HEK293 (cell line): ENCODE measurements around the gene GRM2.
A peak's percentile ranks its signal among the peaks of the same experiment; 100 is the strongest.
"Not testable (repeated sequence)": the region's sequence is repeated elsewhere in the genome, so short reads cannot be mapped to it uniquely, and the experiment has no call there.

ENCODE experiments used
- CTCF ChIA-PET: fragments of 350-600 bp; formaldehyde crosslinking; extraction: SDS; loops from one replicate; lab custom pipeline; 2021; ENCODE audit warnings: antibody characterized with exemption; lab: Yijun Ruan, JAX
- POLR2A ChIA-PET: fragments of 300-600 bp; formaldehyde crosslinking; extraction: SDS; loops from one replicate; lab custom pipeline; 2020; ENCODE audit warnings: antibody characterized with exemption, inconsistent platforms; lab: Yijun Ruan, JAX
- H3K27ac ChIP-seq: fragments of 200-500 bp; sonication (Bioruptor generic); 2 replicates; pipeline ENCODE4 v1.5.1; 2014; ENCODE audit warnings: low read depth, low read length, control low read depth, inconsistent platforms; ENCODE audit errors: extremely low read depth
- H3K36me3 ChIP-seq, 2 experiments: fragments of 200-500 bp in 1 of 2; sonication (Bioruptor generic) in 1 of 2; 1 replicate in 1 of 2; 2 replicates in 1 of 2; pipeline ENCODE4 v1.5.1; 2014 to 2017; ENCODE audit warnings: inconsistent platforms in 2 of 2, low read length in 2 of 2; ENCODE audit not compliant: control insufficient read depth in 2 of 2, insufficient read depth in 1 of 2
- H3K4me1 ChIP-seq: fragments of 200-500 bp; sonication (Bioruptor generic); 2 replicates; pipeline ENCODE4 v1.5.1; 2014; ENCODE audit warnings: mild to moderate bottlenecking, low read length, inconsistent platforms; ENCODE audit not compliant: control insufficient read depth, insufficient read depth
- H3K4me3 ChIP-seq: 2 replicates; pipeline ENCODE4 v1.5.1; 2011; ENCODE audit warnings: low read depth, mild to moderate bottlenecking, control low read depth, low read length, moderate library complexity
- H3K9me3 ChIP-seq: fragments of 200-500 bp; sonication (Bioruptor generic); 2 replicates; pipeline ENCODE4 v1.5.1; 2014; ENCODE audit warnings: low read depth, low read length, inconsistent platforms; ENCODE audit not compliant: control insufficient read depth, insufficient read depth
- BCL11B ChIP-seq: fragments of 450-650 bp; formaldehyde crosslinking; IDR thresholded peaks from 2 replicates; pipeline ENCODE4 v1.5.1; 2016; ENCODE audit warnings: low read depth, missing biosample characterization, missing genetic modification characterization
- TCF7L2 ChIP-seq: IDR thresholded peaks from 2 replicates; pipeline ENCODE4 v1.6.1; 2011; ENCODE audit warnings: low read depth, mild to moderate bottlenecking, inconsistent platforms, low read length, moderate library complexity, borderline replicate concordance
- ZBTB1 ChIP-seq: fragments of 450-650 bp; formaldehyde crosslinking; IDR thresholded peaks from 2 replicates; pipeline ENCODE4 v1.5.1; 2016; ENCODE audit warnings: missing biosample characterization, missing genetic modification characterization
- ZBTB20 ChIP-seq: fragments of 450-650 bp; formaldehyde crosslinking; IDR thresholded peaks from 2 replicates; pipeline ENCODE4 v1.5.1; 2016; ENCODE audit warnings: missing biosample characterization, missing genetic modification characterization
- ZBTB7A ChIP-seq: fragments of 450-650 bp; formaldehyde crosslinking; IDR thresholded peaks from 2 replicates; pipeline ENCODE4 v1.5.1; 2016; ENCODE audit warnings: low read depth, missing biosample characterization, missing genetic modification characterization
- ZNF211 ChIP-seq: fragments of 450-650 bp; formaldehyde crosslinking; IDR thresholded peaks from 2 replicates; pipeline ENCODE4 v1.5.1; 2016; ENCODE audit warnings: low read depth, missing biosample characterization, missing genetic modification characterization
- ZNF302 ChIP-seq: fragments of 450-650 bp; formaldehyde crosslinking; IDR thresholded peaks from 2 replicates; pipeline ENCODE4 v1.5.1; 2016; ENCODE audit warnings: missing biosample characterization, missing genetic modification characterization, low read depth
- ZNF391 ChIP-seq: fragments of 450-650 bp; formaldehyde crosslinking; IDR thresholded peaks from 2 replicates; pipeline ENCODE4 v1.5.1; 2016; ENCODE audit warnings: low read depth, missing biosample characterization, missing genetic modification characterization, borderline replicate concordance
- ZNF433 ChIP-seq: fragments of 450-650 bp; formaldehyde crosslinking; IDR thresholded peaks from 2 replicates; pipeline ENCODE4 v1.5.1; 2016; ENCODE audit warnings: missing biosample characterization, missing genetic modification characterization, low read depth
- ZNF501 ChIP-seq: fragments of 450-650 bp; formaldehyde crosslinking; IDR thresholded peaks from 2 replicates; pipeline ENCODE4 v1.5.1; 2016; ENCODE audit warnings: missing biosample characterization, missing genetic modification characterization
- ZNF518A ChIP-seq: fragments of 450-650 bp; formaldehyde crosslinking; conservative IDR thresholded peaks from 2 replicates; pipeline ENCODE4 v1.5.1; 2016; ENCODE audit warnings: low read depth, missing biosample characterization, missing genetic modification characterization
- ZNF521 ChIP-seq: fragments of 450-650 bp; formaldehyde crosslinking; IDR thresholded peaks from 2 replicates; pipeline ENCODE4 v1.5.1; 2017; ENCODE audit warnings: missing biosample characterization, mild to moderate bottlenecking, missing genetic modification characterization
- ZNF629 ChIP-seq: fragments of 450-650 bp; formaldehyde crosslinking; IDR thresholded peaks from 2 replicates; pipeline ENCODE4 v1.5.1; 2017; ENCODE audit warnings: missing biosample characterization, missing genetic modification characterization
- ZNF677 ChIP-seq: fragments of 450-650 bp; IDR thresholded peaks from 2 replicates; pipeline ENCODE4 v1.5.0; 2018; ENCODE audit warnings: missing biosample characterization, mild to moderate bottlenecking, missing genetic modification characterization, moderate library complexity
- ZNF692 ChIP-seq: fragments of 450-650 bp; formaldehyde crosslinking; IDR thresholded peaks from 2 replicates; pipeline ENCODE4 v1.5.1; 2016; ENCODE audit warnings: missing biosample characterization, missing genetic modification characterization
- ZSCAN16 ChIP-seq: fragments of 450-650 bp; formaldehyde crosslinking; IDR thresholded peaks from 2 replicates; pipeline ENCODE4 v1.5.1; 2016; ENCODE audit warnings: missing biosample characterization, missing genetic modification characterization
- ZSCAN18 ChIP-seq: fragments of 450-650 bp; formaldehyde crosslinking; IDR thresholded peaks from 2 replicates; pipeline ENCODE4 v1.5.1; 2016; ENCODE audit warnings: missing biosample characterization, missing genetic modification characterization
- ZXDB ChIP-seq: fragments of 450-650 bp; formaldehyde crosslinking; IDR thresholded peaks from 2 replicates; pipeline ENCODE4 v1.5.1; 2016; ENCODE audit warnings: missing biosample characterization, missing genetic modification characterization

Gene GRM2

GRCh38 chr3:51751287-51751686, 44.4 kb downstream of the GRM2 start:
- Histone ChIP-seq H3K4me1 (no peaks in the 10 kb centered on the region), H3K27ac (no peak overlapping the region), H3K36me3 (no peaks in the 10 kb centered on the region), H3K4me3 (no peak overlapping the region), H3K9me3 (no peaks in the 10 kb centered on the region)
- ChIA-PET POLR2A (no interaction called here), CTCF (no interaction called here)
- TF ChIP-seq ZNF391 (no peak), ZNF518A (no peak), ZSCAN16 (tag by site-specific recombination) (no peak), ZXDB (no peak), ZBTB1 (no peak), ZNF501 (tag by site-specific recombination) (no peak), ZNF433 (tag by site-specific recombination) (no peak), ZNF677 (tag by site-specific recombination) (no peak), ZSCAN18 (tag by site-specific recombination) (no peak), ZBTB7A (tag by site-specific recombination) (no peak), ZNF629 (no peak), ZNF692 (tag by site-specific recombination) (no peak), ZNF211 (tag by site-specific recombination) (no peak), TCF7L2 (no peak), BCL11B (tag by site-specific recombination) (no peak), ZNF521 (tag by site-specific recombination) (no peak), ZNF302 (tag by site-specific recombination) (no peak)

DNA sequence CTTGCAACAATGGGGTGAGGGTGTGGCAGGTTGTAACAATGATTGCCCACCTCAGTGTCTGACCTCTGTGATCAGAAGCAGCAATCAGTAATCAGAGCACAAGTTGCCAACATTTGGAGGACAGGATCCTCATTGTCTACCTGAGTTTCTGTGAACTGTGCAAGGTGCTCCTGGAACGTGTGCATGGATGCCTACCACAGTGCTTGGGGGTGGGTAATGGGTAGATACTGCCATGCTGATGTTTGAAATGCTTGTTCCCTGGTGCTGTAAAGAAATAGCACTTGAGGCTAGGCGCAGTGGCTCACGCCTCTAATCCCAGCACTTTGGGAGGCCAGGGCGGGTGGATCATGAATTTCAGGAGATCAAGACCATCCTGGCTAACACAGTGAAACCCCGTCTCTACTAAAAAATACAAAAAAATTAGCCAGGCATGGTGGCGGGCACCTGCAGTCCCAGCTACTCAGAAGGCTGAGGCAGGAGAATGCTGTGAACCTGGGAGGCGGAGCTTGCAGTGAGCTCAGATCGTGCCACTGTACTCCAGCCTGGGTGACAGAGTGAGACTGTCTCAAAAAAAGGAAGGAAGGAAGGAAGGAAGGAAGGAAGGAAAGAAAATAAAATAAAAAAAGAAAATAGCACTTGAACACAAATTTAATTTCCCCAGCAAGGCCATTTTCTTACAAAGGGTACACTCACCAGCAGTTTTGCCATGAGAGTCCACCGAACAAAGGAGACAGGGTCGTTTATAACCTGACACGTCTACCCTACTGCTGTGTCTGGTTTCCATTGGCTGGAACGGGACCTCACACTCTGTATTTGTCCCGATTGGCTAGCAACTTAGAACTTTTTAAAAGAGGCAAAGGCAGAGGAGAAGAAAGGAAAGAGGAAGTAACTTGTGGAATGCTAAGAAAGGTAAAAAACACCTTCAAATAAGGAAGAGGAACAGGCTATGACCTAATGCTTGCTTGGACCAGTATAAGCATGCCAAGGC, 47.2 kb downstream of the GRM2 start:
- CTCF ChIA-PET, H3K36me3 ChIP-seq, H3K4me1 ChIP-seq, H3K27ac ChIP-seq, POLR2A ChIA-PET, H3K4me3 ChIP-seq, H3K9me3 ChIP-seq: not testable (repeated sequence)
- TF ChIP-seq ZBTB20 (tag by site-specific recombination), result peak; percentile 26; the same call in 1 of the 2 replicates
